Measurements from ENCODE around the gene FBXW4. TPM values are rescaled to one million over a fixed set of nuclear protein-coding genes. Genes with fewer than 3 reads are reported as not detected.

FBXW4 gene
- polyA plus RNA-seq, 2 of the 4 experiments (the other 2 are of a cell fraction), result 24.0 to 41.1 TPM

DNA sequence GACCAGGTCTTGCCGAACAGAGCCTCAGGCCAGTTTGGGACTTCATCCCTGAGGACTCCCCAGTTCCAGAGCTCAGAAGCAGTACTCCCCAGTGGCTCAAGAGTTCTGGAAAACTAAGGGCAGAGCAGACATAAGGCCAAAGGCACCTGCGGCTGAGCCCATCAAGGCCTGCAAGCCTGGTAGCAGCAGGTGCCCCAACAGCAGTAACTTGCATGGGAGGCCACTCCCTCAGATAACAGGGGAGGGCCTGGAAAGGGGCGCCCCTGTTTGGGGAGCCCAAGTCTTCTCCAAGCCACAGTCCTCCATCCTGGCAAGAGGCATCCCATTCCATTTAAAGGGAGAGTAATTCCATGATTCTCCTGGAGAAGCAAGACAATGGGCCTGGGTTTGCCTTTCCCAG, 119.9 kb downstream of the FBXW4 start:
- FAIRE-seq (no peak), ATAC-seq (no peak), DNase-seq (ENCODE audit: low read depth in 1 of 2, low spot score in 1 of 2) (no peak)
- Histone ChIP-seq H3K27ac (no peak overlapping the region), H3K4me3 (no peak overlapping the region), H3K4me2 (no peak overlapping the region), H3K4me1 (peaks cover 12% of the 10 kb centered on the region; the same call in 2 of the 3 replicates), H3K9me3 (peaks cover 13% of the 10 kb centered on the region; the same call in 2 of the 3 replicates)
- TF ChIP-seq ZNF302 (CRISPR knock-in tag; IDR thresholded peaks at IDR 0.05), result no peak
- CTCF ChIA-PET, result interaction anchor here (1.0 to 4.9 kb wide), 3 partner anchors 27 to 361 kb away, joined by 3 to 30 read pairs (median 3); no protein-coding TSS in a partner anchor
- WGBS (ENCODE audit: missing lambda C conversion rate), result 86% methylated on average over 3 of the region's 3 CpGs
- POLR2A ChIA-PET, result interaction anchor here (0.6 kb wide), 1 partner anchor 215 kb away, joined by 5 read pairs; no protein-coding TSS in a partner anchor

GRCh38 chr10:101573885-101574753, 120.9 kb downstream of the FBXW4 start:
- H3K9me3 ChIP-seq, result peaks cover 13% of the 10 kb centered on the region; the same call in 2 of the 3 replicates
- ChIA-PET POLR2A (interaction anchor here (0.6 kb wide), 1 partner anchor 216 kb away, joined by 5 read pairs; no protein-coding TSS in a partner anchor), CTCF (interaction anchor here (1.0 to 6.6 kb wide), 5 partner anchors 273 to 360 kb away, joined by 3 to 136 read pairs (median 4); no protein-coding TSS in a partner anchor)
- no peak overlapping the region for H3K27ac ChIP-seq
- H3K4me1 ChIP-seq, result peaks cover 16% of the 10 kb centered on the region; the same call in 2 of the 3 replicates
- ATAC-seq (no peak), DNase-seq (ENCODE audit: low read depth in 1 of 2, low spot score in 1 of 2) (no peak), FAIRE-seq (no peak)
- TF ChIP-seq FOSL2 (IDR thresholded peaks at IDR 0.05), result no peak
- TF ChIP-seq FOSL2 (CRISPR knock-in tag; IDR thresholded peaks at IDR 0.05), result no peak
- TF ChIP-seq KDM1A (IDR thresholded peaks at IDR 0.05; ENCODE audit: low read depth), result no peak
- TF ChIP-seq SREBF2 (IDR thresholded peaks at IDR 0.05), result no peak
- TF ChIP-seq, protein P1, sequence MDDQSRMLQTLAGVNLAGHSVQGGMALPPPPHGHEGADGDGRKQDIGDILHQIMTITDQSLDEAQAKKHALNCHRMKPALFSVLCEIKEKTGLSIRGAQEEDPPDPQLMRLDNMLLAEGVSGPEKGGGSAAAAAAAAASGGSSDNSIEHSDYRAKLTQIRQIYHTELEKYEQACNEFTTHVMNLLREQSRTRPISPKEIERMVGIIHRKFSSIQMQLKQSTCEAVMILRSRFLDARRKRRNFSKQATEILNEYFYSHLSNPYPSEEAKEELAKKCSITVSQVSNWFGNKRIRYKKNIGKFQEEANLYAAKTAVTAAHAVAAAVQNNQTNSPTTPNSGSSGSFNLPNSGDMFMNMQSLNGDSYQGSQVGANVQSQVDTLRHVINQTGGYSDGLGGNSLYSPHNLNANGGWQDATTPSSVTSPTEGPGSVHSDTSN (IDR thresholded peaks at IDR 0.05), result no peak
- H3K4me3 ChIP-seq, result no peak overlapping the region
- no peak overlapping the region for H3K4me2 ChIP-seq
- 95% methylated on average over 25 of the region's 25 CpGs for WGBS (ENCODE audit: missing lambda C conversion rate)

GRCh38 chr10:101572785-101573184, 122.2 kb downstream of the FBXW4 start:
- DNase-seq (ENCODE audit: low read depth in 1 of 2, low spot score in 1 of 2) (no peak), FAIRE-seq (no peak), ATAC-seq (no peak)
- Histone ChIP-seq H3K27ac (no peak overlapping the region), H3K4me1 (peaks cover 17% of the 10 kb centered on the region; the same call in 2 of the 3 replicates), H3K4me2 (no peak overlapping the region), H3K9me3 (peaks cover 13% of the 10 kb centered on the region; the same call in 2 of the 3 replicates), H3K4me3 (no peak overlapping the region)
- POLR2A ChIA-PET, result interaction anchor here (0.6 kb wide), 1 partner anchor 106 kb away, joined by 4 read pairs; no protein-coding TSS in a partner anchor
- CTCF ChIA-PET, result interaction anchor here (0.6 to 6.6 kb wide), 6 partner anchors 208 to 379 kb away, joined by 3 to 136 read pairs (median 4); no protein-coding TSS in a partner anchor
- 89% methylated on average over 2 of the region's 2 CpGs for WGBS (ENCODE audit: missing lambda C conversion rate)
- TF ChIP-seq CBX8 (IDR thresholded peaks at IDR 0.05) (no peak), ZFP36 (IDR thresholded peaks at IDR 0.05; ENCODE audit: borderline replicate concordance, partially characterized antibody) (no peak), POLR2A (IDR thresholded peaks at IDR 0.05; ENCODE audit: low read length) (no peak)

DNA sequence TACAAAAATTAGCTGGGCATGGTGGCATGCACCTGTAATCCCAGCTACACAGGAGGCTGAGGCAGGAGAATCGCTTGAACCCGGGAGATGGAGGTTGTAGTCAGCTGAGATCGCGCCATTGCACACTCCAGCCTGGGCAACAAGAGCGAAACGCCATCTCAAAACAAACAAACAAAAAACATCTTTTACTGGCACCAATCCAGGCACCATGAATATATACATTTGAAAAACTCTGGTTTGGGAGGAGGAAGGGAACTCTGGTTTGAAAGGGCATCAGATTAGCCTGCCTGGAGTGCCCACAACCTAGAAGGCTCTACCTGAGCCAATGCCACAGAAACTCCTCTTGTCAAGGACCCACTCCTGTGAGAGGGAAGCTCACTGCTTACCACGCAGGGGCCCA, 122.8 kb downstream of the FBXW4 start:
- TF ChIP-seq FOSB (CRISPR knock-in tag; IDR thresholded peaks at IDR 0.05) (no peak), RARB (CRISPR knock-in tag; IDR thresholded peaks at IDR 0.05) (no peak), EP300 (IDR thresholded peaks at IDR 0.05) (no peak), EHMT2 (IDR thresholded peaks at IDR 0.05; ENCODE audit: low read depth) (no peak), RAD21 (conservative IDR thresholded peaks at IDR 0.05 in 1 of 2, IDR thresholded peaks at IDR 0.05 in 1 of 2) (no peak), MAX (IDR thresholded peaks at IDR 0.05) (no peak), HOXB5 (CRISPR knock-in tag; IDR thresholded peaks at IDR 0.05) (no peak), CBX2 (IDR thresholded peaks at IDR 0.05; ENCODE audit: borderline replicate concordance, low read depth) (no peak), MYC (IDR thresholded peaks at IDR 0.05; ENCODE audit: borderline replicate concordance, low read length) (no peak), POLR2A (IDR thresholded peaks at IDR 0.05; ENCODE audit: low read length) (no peak), CHD4 (IDR thresholded peaks at IDR 0.05; ENCODE audit: borderline replicate concordance) (no peak), RNF2 (IDR thresholded peaks at IDR 0.05; ENCODE audit: borderline replicate concordance, low read depth) (no peak), ZC3H11A (IDR thresholded peaks at IDR 0.05) (no peak)
- TF ChIP-seq, protein P2, sequence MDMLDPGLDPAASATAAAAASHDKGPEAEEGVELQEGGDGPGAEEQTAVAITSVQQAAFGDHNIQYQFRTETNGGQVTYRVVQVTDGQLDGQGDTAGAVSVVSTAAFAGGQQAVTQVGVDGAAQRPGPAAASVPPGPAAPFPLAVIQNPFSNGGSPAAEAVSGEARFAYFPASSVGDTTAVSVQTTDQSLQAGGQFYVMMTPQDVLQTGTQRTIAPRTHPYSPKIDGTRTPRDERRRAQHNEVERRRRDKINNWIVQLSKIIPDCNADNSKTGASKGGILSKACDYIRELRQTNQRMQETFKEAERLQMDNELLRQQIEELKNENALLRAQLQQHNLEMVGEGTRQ (IDR thresholded peaks at IDR 0.05), result no peak
- 88% methylated on average over 7 of the region's 7 CpGs for WGBS (ENCODE audit: missing lambda C conversion rate)
- Histone ChIP-seq H3K9me3 (peaks cover 13% of the 10 kb centered on the region; the same call in 2 of the 3 replicates), H3K4me1 (peaks cover 17% of the 10 kb centered on the region; the same call in 2 of the 3 replicates), H3K4me3 (no peak overlapping the region), H3K4me2 (no peak overlapping the region), H3K27ac (no peak overlapping the region)
- ATAC-seq, result no peak
- CTCF ChIA-PET, result interaction anchor here (1.2 to 6.6 kb wide), 5 partner anchors 29 to 430 kb away, joined by 3 to 136 read pairs (median 6); no protein-coding TSS in a partner anchor
- no peak for DNase-seq (ENCODE audit: low read depth in 1 of 2, low spot score in 1 of 2)
- FAIRE-seq, result no peak
- POLR2A ChIA-PET, result interaction anchor here (0.6 kb wide), 1 partner anchor 105 kb away, joined by 4 read pairs; no protein-coding TSS in a partner anchor
